ENCODE data around the gene GPC6. TPM values are rescaled to one million over a fixed set of nuclear protein-coding genes. Genes with fewer than 3 reads are reported as not detected.

GPC6 gene
- total RNA-seq, 1 donor from 2014 or later = 42.9 TPM

- peaks cover 2% of the 10 kb centered on the region for H3K36me3 Mint-ChIP-seq
- H3K9me3 Mint-ChIP-seq = peaks cover 10% of the 10 kb centered on the region
- Histone ChIP-seq H3K27ac (no peak overlapping the region), H4K20me1 (ENCODE audit: low read depth) (no peaks in the 10 kb centered on the region), H3K79me2 (ENCODE audit: low read depth) (no peaks in the 10 kb centered on the region), H3K4me3 (no peak overlapping the region), H3K4me1 (peaks cover 31% of the 10 kb centered on the region), H3K9ac (no peak overlapping the region), H3K9me3 (ENCODE audit: low read depth) (no peaks in the 10 kb centered on the region), H3F3A (ENCODE audit: low read depth) (peaks cover 9% of the 10 kb centered on the region), H2AFZ (replicated peaks) (no peak overlapping the region), H3K36me3 (no peaks in the 10 kb centered on the region), H3K4me2 (peak overlapping the region; percentile 6), H3K27me3 (no peaks in the 10 kb centered on the region)
- H3K27me3 Mint-ChIP-seq (ENCODE audit: insufficient read depth, low read depth) = no peaks in the 10 kb centered on the region
- H3K4me3 Mint-ChIP-seq = no peak overlapping the region
- no peak overlapping the region for H3K27ac Mint-ChIP-seq
- TF ChIP-seq CTCF (IDR thresholded peaks at IDR 0.05) (no peak), EZH2phosphoT487 (IDR thresholded peaks at IDR 0.05) (no peak), EZH2 (IDR thresholded peaks at IDR 0.05) (no peak)
- H3K4me1 Mint-ChIP-seq = peaks cover 19% of the 10 kb centered on the region
- no peak for DNase-seq (ENCODE audit: low spot score)
Observed at GRCh38 chr13:93758575-93758974, 532.0 kb downstream of the GPC6 start.

GRCh38 chr13:93762708-93763426 is 536.3 kb downstream of the GPC6 start:
- no peaks in the 10 kb centered on the region for H3K9me3 ChIP-seq (ENCODE audit: low read depth)
- H3K4me3 ChIP-seq = no peak overlapping the region
- no peak overlapping the region for H3K27ac ChIP-seq
- no peaks in the 10 kb centered on the region for H3K27me3 ChIP-seq
- H3K27me3 Mint-ChIP-seq (ENCODE audit: insufficient read depth, low read depth) = no peaks in the 10 kb centered on the region
- H3K9ac ChIP-seq = no peak overlapping the region
- H4K20me1 ChIP-seq (ENCODE audit: low read depth) = no peaks in the 10 kb centered on the region
- H3K36me3 Mint-ChIP-seq = peaks cover 2% of the 10 kb centered on the region
- no peak overlapping the region for H3K27ac Mint-ChIP-seq
- no peaks in the 10 kb centered on the region for H3K36me3 ChIP-seq
- no peak overlapping the region for H3K4me3 Mint-ChIP-seq
- H2AFZ ChIP-seq (replicated peaks) = no peak overlapping the region
- peaks cover 6% of the 10 kb centered on the region for H3K4me1 Mint-ChIP-seq
- H3F3A ChIP-seq (ENCODE audit: low read depth) = no peaks in the 10 kb centered on the region
- peaks cover 20% of the 10 kb centered on the region for H3K4me1 ChIP-seq
- no peaks in the 10 kb centered on the region for H3K79me2 ChIP-seq (ENCODE audit: low read depth)
- H3K9me3 Mint-ChIP-seq = peaks cover 10% of the 10 kb centered on the region
- no peak overlapping the region for H3K4me2 ChIP-seq
- no peak for DNase-seq (ENCODE audit: low spot score)
- TF ChIP-seq EZH2 (IDR thresholded peaks at IDR 0.05) = no peak

- Histone ChIP-seq H3K36me3 (no peaks in the 10 kb centered on the region), H3K4me3 (no peak overlapping the region), H3K4me1 (peaks cover 35% of the 10 kb centered on the region), H3K9ac (no peak overlapping the region), H2AFZ (replicated peaks) (no peak overlapping the region), H3K79me2 (ENCODE audit: low read depth) (no peaks in the 10 kb centered on the region), H3F3A (ENCODE audit: low read depth) (peaks cover under 1% of the 10 kb centered on the region), H3K27me3 (no peaks in the 10 kb centered on the region), H3K4me2 (no peak overlapping the region), H3K9me3 (ENCODE audit: low read depth) (no peaks in the 10 kb centered on the region), H3K27ac (no peak overlapping the region), H4K20me1 (ENCODE audit: low read depth) (no peaks in the 10 kb centered on the region)
- Mint-ChIP-seq H3K27me3 (ENCODE audit: insufficient read depth, low read depth) (no peaks in the 10 kb centered on the region), H3K27ac (no peak overlapping the region), H3K36me3 (peaks cover 2% of the 10 kb centered on the region), H3K4me1 (peaks cover 18% of the 10 kb centered on the region), H3K9me3 (peaks cover 10% of the 10 kb centered on the region), H3K4me3 (no peak overlapping the region)
- no peak for DNase-seq (ENCODE audit: low spot score)
- TF ChIP-seq EZH2phosphoT487 (IDR thresholded peaks at IDR 0.05) (no peak), CTCF (IDR thresholded peaks at IDR 0.05) (no peak), EZH2 (IDR thresholded peaks at IDR 0.05) (no peak)
Observed at GRCh38 chr13:93765062-93765461, 538.5 kb downstream of the GPC6 start.

- peaks cover 8% of the 10 kb centered on the region for H3F3A ChIP-seq (ENCODE audit: low read depth)
- peaks cover 25% of the 10 kb centered on the region for H3K4me1 Mint-ChIP-seq
- no peak for DNase-seq (ENCODE audit: low spot score)
- H3K36me3 Mint-ChIP-seq = peaks cover 2% of the 10 kb centered on the region
- TF ChIP-seq CTCF (IDR thresholded peaks at IDR 0.05) = no peak
- no peak for TF ChIP-seq EZH2phosphoT487 (IDR thresholded peaks at IDR 0.05)
- no peak for TF ChIP-seq EZH2 (IDR thresholded peaks at IDR 0.05)
- peaks cover 10% of the 10 kb centered on the region for H3K9me3 Mint-ChIP-seq
- no peaks in the 10 kb centered on the region for H3K79me2 ChIP-seq (ENCODE audit: low read depth)
- H3K27ac Mint-ChIP-seq = no peak overlapping the region
- no peak overlapping the region for H3K27ac ChIP-seq
- peaks cover 43% of the 10 kb centered on the region for H3K4me1 ChIP-seq
- no peak overlapping the region for H3K4me2 ChIP-seq
- no peak overlapping the region for H2AFZ ChIP-seq (replicated peaks)
- H3K36me3 ChIP-seq = no peaks in the 10 kb centered on the region
- no peaks in the 10 kb centered on the region for H3K27me3 ChIP-seq
- H3K9ac ChIP-seq = no peak overlapping the region
- no peak overlapping the region for H3K4me3 ChIP-seq
- peaks cover 4% of the 10 kb centered on the region for H3K27me3 Mint-ChIP-seq (ENCODE audit: insufficient read depth, low read depth)
- no peaks in the 10 kb centered on the region for H3K9me3 ChIP-seq (ENCODE audit: low read depth)
- no peaks in the 10 kb centered on the region for H4K20me1 ChIP-seq (ENCODE audit: low read depth)
- no peak overlapping the region for H3K4me3 Mint-ChIP-seq
Observed at GRCh38 chr13:93765811-93766210, 539.2 kb downstream of the GPC6 start.

Data from neural progenitor cell (in vitro differentiated cells).